Islet of Langerhans (tissue), 1 donor: ENCODE data around the gene PRKCE.

Experiments
- FAIRE-seq: peaks from one replicate; lab custom pipeline; 2011; peaks lifted over from hg19 to GRCh38; lab: Jason Lieb, UNC

Gene PRKCE

GRCh38 chr2:45780541-45781463 lies 129.3 kb downstream of the PRKCE start:
- FAIRE-seq, result no peak

- no peak for FAIRE-seq
Measured at GRCh38 chr2:45781464-45781811, 130.0 kb downstream of the PRKCE start.

DNA sequence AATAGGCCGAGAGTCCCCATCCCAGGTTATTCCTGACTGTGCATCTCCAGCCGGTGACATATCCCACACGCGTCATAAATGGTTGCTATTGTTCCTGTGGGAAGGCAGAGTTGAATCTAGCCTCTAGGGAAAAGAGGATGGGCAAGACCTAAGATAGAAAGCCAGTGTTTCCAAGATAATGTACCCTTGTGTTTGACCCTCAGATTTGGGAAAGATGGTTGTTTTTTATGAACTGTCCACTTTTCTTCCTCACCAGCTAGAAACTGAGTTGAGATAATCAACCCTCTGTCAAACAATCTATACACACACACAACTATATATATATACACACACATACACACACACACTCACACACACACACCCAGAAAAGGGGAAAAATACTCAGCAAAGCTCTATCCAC lies 131.0 kb downstream of the PRKCE start:
- no peak for FAIRE-seq

- FAIRE-seq, result no peak
Measured at GRCh38 chr2:45782986-45783385, 131.5 kb downstream of the PRKCE start.

- FAIRE-seq, result no peak
Measured at GRCh38 chr2:45786030-45786835, 134.8 kb downstream of the PRKCE start.

DNA sequence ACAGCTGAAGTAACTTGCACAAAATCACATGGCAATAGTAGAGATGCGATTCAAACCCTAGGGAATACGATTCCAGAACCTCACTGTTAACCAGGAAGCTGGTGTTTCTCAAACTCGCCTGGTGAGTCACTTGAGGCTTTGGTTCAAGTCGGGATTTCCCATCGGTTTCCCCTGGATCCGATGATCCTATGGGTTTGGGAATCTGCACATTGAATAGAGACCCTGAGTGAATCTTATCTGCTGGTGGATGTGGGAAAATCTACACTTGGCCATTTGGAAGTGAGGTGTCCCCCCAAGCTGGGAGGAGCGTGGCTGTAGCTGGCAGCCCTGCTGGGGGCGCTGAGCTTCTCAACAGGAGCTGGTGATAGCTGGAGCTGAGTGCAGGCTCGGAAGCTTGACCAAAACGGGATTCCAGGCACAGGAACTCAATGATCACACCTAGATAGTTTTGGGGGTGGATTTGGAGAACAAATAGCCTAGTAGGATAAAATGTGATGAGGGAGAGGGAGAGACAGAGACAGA lies 135.4 kb downstream of the PRKCE start:
- FAIRE-seq, result no peak

DNA sequence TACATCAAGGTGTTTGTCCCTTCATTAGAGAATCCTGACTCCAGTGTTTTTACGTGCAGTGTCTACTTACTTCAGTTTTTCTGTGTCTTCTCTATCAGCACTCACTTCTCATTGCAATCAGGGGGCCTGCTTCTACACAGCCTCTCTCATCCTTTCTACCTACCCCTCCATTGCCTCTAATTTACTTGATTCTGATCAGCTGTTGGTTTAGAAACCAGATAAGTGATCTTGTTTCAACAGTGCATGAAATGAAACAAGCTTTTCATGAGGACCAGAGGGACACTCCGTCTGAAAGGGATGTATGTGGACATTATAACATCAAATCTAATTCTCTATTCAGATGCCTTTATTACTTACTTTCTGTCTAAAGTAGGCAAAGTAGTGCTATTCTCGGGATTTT lies 136.9 kb downstream of the PRKCE start:
- FAIRE-seq, result no peak

DNA sequence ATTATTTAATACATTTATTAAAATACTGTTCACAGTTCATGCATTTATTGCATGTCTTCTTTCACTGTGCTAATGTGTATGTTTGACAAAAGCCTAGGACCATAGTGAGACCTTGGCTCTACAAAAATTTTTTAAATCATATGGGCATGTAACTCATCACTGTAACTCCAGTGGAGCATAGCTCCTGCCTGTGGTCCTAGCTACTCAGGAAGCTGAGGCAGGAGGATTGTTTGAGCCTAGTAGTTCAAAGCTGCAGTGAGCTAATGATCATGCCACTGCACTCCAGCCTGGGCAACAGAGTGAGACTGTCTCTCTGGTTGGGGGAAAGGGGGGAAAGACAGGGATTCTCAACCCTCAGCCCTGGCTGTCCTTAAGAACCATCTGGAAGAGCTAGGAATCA lies 137.8 kb downstream of the PRKCE start:
- no peak for FAIRE-seq

DNA sequence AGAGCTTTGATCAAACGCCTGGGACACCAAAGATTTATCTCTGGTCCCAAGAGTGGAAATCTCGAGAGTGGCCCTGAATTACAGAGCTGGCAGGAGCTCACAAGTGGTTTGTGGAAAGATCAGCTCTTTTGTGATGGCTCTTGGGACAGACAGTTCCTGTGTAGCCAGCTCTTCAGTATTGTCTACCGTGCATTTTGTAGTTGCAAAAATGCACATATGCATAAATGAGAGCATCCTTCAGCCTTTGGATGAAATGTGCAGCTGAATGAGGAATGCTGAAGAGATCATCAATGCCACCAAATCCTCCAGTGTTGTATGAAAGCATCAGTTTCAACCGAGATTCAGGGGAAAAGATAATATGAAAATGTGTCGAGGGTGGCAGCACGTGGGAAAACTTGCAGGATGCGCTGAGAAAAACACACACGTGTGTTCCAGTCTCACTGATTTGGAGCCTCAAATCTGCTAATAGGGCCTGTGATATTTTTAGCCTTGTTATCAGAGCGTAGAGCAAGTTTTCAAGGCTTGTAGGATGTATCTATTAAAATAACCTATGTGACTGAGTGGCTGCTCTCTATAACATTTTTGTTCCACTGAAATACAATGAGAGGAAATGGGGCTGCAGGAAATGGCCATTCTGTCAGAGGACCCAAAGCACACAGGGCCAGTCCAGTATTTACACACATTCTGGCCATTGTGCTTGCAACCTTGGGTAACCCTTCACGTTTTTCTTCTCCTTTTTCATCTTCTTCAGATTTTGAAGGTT lies 138.7 kb downstream of the PRKCE start:
- FAIRE-seq, result no peak

GRCh38 chr2:45793305-45793962 lies 142.0 kb downstream of the PRKCE start:
- FAIRE-seq, result peak; percentile 43

DNA sequence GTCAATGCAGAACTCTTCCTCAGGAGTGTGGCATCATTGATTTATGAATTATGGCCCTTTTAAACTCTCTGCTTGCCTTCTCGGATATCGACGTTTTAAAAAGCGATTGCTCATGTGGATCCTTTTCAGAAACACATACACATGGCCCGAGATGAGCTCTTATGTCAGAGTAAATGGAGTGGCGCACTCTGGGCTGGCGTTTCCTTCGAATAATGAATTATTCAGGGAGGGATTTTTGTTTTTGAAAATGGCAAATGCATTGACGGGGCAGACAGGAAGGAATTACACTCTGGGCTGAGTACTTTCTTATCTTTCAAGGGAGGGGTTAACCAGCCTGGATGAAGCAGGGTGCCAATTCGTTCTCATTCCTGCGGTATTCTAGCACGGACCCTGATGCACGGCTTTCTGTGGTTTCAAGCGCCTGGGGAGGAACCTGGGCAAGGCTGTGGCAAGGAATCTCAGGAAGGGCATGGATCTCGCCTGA lies 142.7 kb downstream of the PRKCE start:
- no peak for FAIRE-seq

DNA sequence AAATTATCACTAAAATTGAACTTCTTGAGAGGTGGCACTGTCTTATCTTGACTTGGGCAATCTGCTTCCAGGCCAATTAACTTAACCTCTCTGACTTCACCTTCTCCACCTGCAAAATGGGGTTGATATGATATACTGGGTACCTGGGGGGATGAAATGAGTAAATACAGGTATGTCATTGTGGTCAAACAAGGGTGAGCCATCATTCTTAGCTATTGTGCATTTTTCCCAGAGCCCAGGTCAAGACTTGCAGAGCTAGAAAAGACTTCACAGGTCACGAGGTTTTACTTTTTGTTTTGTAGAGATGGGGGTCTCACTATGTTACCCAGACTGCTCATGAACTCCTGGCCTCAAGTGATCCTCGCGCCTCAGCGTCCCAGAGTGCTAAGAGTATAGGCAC lies 145.0 kb downstream of the PRKCE start:
- FAIRE-seq, result no peak

- FAIRE-seq, result no peak
Measured at GRCh38 chr2:45797451-45798230, 146.2 kb downstream of the PRKCE start.

DNA sequence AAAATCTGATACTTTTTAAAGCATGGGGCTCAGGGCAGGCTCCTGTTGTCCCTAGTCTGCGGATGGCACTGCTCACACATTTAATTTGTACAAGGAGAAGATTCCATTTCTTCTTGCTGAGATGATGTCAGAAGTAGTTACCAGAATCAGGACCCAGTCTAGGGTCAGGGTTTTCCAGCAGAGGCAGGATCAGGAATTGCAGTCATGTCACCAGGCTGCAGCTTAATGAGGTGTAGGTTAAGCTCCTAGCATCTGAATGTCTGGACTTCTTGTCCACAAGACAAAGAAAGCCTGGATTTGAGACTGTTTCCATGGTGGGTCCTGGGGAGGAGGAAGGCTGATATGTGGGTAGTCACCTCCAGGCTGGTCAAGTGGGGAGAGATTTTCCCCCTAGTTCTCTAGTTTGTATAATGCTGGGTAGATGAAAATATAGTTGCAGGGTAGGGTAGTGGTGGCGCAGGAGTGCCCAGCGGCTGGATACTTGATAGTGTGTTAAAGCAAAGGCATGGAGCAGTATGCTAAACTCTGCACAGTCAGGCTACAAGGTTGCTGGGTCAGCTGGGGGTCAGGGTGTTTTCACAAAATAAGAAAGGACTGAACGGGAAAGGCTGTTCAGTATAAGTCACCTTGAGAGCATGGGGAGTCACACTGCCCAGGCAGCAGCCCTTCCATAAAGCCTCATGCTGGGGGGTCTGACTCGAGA lies 148.4 kb downstream of the PRKCE start:
- no peak for FAIRE-seq

DNA sequence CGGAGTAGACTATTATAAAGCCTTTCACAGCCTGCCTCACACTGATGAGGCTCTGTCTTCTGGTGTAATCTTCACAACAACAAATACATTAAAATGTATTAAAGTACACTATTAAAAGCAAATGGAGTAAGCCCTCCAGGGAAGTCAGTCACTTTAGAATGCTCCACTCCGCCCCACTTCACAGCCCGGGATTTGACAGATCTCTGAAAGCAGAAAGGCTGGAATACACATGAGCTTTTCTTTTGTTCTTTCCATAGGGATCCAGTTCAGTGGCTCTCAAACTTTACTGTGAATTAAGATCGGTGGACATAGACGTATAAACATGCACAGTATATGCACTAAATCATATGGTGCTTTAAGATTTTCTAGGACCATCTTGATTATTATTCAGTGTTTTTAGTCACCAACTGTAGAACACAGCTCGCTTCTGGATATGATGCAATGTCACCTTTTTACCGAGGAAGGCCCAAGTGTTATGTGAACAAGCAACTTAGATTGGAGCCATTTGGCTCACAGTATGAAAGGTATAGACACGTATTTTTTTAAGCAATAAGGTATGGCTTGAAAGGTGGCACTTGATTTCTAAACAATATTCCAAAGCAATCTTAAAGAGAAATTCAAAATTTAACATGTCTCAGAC lies 151.1 kb downstream of the PRKCE start:
- no peak for FAIRE-seq

DNA sequence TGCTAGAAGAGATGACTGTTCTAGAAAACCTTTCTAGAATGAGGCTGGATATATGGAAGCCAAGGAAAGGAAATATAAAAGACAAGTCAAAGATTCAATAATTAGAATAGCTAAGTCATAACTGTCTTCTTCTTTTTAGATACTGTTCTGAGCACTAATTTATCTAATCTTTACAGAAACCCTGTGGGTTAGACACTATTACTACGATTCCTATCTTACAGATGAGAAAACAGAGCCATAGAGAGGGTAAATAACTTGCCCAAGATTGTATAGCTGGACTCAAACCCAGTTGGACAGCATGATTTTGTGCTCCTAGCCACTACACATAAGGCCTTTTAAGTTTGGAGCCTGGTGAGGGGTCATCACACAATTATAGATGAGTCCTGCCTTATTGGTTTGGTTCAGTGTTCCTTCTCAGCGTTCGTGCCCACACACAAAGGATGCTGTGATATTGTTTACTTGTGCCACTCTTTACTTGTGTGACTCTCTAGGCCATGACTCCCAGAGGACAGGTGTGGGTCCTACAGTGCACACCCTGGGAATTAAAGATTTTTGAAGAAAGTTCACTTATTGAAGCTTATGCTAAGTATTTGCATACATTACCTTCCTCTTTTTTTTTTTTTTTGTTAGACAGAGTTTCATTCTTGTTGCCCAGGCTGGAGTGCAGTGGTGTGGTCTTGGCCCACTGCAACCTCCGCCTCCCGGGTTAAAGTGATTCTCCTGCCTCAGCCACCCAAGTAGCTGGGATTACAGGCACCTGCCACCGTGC lies 153.7 kb downstream of the PRKCE start:
- FAIRE-seq, result no peak

DNA sequence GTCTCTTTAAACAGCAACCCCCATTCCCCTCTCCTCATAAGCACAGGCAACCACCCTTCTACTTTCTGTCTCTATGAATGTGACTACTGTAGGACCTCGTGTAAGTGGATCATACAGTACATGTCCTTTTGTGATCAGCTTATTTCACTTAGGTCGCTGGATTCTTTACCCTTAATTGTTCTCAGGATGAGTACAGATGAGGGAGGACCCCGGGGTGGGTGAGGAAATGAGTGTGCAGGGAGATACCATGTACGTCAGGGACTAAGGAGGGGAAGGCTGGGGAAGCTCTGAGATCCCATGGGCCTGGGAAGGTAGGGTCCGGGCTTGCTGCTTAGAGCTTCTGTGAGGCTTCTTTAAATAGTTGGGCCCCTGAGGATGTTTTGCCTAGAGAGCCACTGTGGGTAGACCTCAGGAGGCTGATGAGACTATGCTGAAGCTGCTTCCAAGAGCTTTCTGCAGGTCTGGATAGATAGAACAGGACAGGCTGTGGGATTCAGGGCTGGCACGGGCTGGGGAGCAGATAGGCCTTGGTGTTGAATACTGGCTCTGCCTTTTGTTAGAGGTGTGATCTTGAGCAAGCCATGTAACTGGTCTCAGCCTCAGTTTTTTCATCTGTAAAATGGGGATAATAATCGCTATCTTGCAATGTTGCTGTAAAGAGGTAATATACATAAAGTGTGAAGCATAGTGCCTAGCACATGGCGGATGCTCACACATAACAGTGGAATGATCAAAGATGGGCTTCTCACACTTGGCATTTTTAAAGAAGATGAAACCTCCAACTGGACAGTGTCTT lies 155.3 kb downstream of the PRKCE start:
- FAIRE-seq, result no peak

DNA sequence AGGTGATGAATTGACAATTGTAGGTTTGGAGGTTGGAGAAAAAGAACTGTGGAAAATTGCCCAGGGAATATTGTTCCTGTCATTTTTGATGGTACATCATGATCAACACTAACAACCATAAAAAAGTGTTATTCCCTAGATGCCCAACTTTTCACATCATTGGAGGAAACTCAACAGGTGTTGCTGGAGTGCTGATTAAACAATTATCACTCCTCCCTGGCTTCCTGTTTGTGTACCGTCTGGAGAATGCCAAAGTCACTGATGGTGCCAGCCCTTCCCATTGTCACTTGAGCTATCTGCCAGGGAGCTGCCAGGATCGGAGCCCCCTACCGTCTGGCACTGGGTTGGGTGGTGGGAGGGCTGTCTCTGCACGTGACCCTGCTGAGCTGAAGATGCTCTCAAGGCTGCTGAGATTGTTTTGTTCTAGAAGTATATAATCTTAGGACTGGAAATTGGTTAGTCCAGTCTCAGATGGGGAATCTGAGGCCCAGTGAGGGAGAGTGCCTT lies 156.9 kb downstream of the PRKCE start:
- FAIRE-seq, result no peak
